Measurements from ENCODE around the gene EDN1. TPM values are rescaled to one million over a fixed set of nuclear protein-coding genes. Genes with fewer than 3 reads are reported as not detected.

EDN1 gene
- total and polyA plus RNA-seq, 12 donors, result 0.36 to 7.8 (median 3.4) TPM

DNA sequence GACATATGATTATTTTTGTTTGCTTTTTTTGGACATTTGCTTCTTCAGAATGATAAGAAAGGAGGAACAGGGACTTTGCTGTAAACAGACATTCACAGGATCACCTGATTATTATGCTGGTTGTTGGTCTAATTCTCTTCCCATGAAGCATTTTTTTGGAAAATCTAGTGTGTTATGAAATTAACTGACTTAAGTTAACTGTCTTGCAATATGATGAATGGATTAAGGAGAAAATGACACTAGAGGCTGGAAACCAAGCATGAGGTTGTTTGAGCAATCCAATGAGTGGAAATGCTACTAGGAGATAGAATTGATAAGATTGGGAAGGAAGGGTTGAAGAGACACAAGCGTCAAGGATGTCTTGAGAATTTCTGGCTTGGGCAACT lies 13.2 kb upstream of the EDN1 start:
- H3K9me3 ChIP-seq, result peaks cover 0 to 7% (median 0%) of the 10 kb centered on the region in 11 donors
- H3K4me1 ChIP-seq, result peaks cover 0 to 8% (median 0%) of the 10 kb centered on the region in 9 donors
- TF ChIP-seq, protein P1, sequence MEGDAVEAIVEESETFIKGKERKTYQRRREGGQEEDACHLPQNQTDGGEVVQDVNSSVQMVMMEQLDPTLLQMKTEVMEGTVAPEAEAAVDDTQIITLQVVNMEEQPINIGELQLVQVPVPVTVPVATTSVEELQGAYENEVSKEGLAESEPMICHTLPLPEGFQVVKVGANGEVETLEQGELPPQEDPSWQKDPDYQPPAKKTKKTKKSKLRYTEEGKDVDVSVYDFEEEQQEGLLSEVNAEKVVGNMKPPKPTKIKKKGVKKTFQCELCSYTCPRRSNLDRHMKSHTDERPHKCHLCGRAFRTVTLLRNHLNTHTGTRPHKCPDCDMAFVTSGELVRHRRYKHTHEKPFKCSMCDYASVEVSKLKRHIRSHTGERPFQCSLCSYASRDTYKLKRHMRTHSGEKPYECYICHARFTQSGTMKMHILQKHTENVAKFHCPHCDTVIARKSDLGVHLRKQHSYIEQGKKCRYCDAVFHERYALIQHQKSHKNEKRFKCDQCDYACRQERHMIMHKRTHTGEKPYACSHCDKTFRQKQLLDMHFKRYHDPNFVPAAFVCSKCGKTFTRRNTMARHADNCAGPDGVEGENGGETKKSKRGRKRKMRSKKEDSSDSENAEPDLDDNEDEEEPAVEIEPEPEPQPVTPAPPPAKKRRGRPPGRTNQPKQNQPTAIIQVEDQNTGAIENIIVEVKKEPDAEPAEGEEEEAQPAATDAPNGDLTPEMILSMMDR (IDR thresholded peaks at IDR 0.05), result no peak
- DNase-seq (no peak), ATAC-seq (no peak)
- H3K36me3 ChIP-seq, result no peaks in the 10 kb centered on the region
- H3K27ac ChIP-seq, result no peak overlapping the region
- WGBS, 2 donors, result 84 to 100% methylated on average over 1 of the region's 1 CpG
- intact Hi-C loops (cut with DNase I), result no loop called here
- peaks cover 0 to 2% (median 0%) of the 10 kb centered on the region in 7 donors for H3K27me3 ChIP-seq
- no peak overlapping the region for H3K4me3 ChIP-seq

DNA sequence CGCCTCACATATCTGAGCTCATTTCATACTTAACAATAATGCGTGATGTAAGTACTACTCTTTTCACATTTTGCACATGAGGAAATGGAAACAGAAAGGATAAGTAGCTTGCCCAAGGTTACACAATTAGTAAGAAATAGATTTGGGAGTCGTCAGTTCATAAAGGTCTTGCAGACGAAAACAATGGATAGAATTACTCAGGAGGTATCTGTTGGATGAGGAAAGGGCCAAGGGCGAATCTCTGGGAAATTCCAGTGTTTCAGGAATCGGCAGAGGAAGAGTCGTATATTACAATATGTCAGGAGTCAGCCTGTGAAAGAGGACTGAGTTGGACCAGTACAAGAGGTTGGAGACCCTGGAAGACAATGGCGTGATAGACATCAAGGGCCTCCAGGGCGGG lies 12.8 kb upstream of the EDN1 start:
- DNase-seq (no peak), ATAC-seq (no peak)
- peaks cover 0 to 8% (median 0%) of the 10 kb centered on the region in 9 donors for H3K4me1 ChIP-seq
- TF ChIP-seq, protein P1 (IDR thresholded peaks at IDR 0.05), result no peak
- WGBS, 2 donors, result 89 to 91% methylated on average over 9 of the region's 9 CpGs
- H3K36me3 ChIP-seq, result no peaks in the 10 kb centered on the region
- H3K27ac ChIP-seq, result no peak overlapping the region
- H3K4me3 ChIP-seq, result no peak overlapping the region
- peaks cover 0 to 2% (median 0%) of the 10 kb centered on the region in 7 donors for H3K27me3 ChIP-seq
- intact Hi-C loops (cut with DNase I), result no loop called here
- H3K9me3 ChIP-seq, result peaks cover 0 to 3% (median 0%) of the 10 kb centered on the region in 11 donors

DNA sequence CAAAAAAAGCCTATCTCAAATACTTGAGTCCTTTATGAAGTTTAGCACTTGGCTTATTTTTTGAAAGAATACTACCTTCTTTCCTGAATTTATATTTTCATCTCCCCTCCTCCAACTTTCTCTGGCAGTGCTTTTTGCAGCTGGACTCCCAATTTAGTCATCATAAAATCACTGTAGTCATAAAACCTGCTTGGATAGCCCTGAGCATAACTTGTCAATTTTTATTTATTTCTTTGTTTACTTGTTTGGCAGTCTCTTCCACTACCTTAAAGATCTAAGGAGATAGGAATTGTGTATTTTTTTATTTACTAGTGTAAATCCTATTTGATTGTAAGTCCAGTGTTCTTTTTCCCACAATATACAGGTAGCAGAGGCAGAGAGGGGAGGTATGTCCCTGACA lies 11.2 kb upstream of the EDN1 start:
- TF ChIP-seq, protein P1 (IDR thresholded peaks at IDR 0.05), result no peak
- H3K4me1 ChIP-seq, result peaks cover 0 to 8% (median 0%) of the 10 kb centered on the region in 9 donors
- intact Hi-C loops (cut with DNase I), result no loop called here
- H3K27ac ChIP-seq, result no peak overlapping the region
- H3K4me3 ChIP-seq, result no peak overlapping the region
- peaks cover 0 to 2% (median 0%) of the 10 kb centered on the region in 7 donors for H3K27me3 ChIP-seq
- no peak for DNase-seq
- no peaks in the 10 kb centered on the region for H3K9me3 ChIP-seq
- no peak for ATAC-seq
- no peaks in the 10 kb centered on the region for H3K36me3 ChIP-seq

DNA sequence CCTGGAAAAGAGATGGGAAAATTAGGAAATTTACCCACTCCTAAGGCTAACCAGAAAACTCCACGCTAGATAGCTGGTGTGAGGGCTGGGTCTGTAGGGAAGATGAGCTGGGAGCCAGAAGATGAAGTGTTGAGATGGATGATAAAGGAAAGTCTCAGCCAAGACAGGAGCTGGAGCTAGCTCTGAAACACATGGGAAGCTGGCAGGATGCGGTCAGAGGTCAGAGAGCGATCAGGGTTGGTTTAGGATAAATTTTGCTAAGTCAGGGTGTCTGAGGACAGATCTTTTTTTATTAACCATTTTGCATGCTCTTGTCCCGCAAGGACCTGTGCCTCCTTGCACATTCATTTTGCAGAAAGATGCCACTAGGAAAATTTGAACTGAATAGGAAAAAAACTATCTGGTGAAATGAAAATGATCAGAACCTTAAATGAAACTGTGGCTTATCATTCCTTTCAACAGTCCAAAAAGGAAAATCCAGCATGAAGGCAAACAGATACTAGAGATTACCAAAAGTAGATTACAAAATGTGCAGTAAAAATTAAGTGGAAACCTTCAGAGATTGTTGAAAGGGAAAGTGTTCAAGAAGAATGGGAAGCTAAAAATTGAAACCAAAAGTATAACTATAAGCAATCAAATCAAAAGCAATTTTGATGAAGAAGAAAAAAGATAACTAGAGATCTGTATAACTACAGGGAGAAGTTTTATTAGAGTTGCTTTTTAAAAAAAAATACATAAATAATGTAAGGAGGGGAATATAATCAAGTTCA lies 10.7 kb upstream of the EDN1 start:
- intact Hi-C loops (cut with DNase I), result loop anchor here in 1 of 10 donors (10.0 kb wide), 1 partner anchor 625 kb away; no protein-coding TSS in a partner anchor
- WGBS, 2 donors, result 66 to 71% methylated on average over 4 of the region's 4 CpGs
- TF ChIP-seq, protein P1 (IDR thresholded peaks at IDR 0.05), result no peak
- DNase-seq (no peak), ATAC-seq (no peak)
- Histone ChIP-seq H3K27ac (no peak overlapping the region), H3K4me1 (peaks cover 0 to 8% (median 0%) of the 10 kb centered on the region in 9 donors), H3K36me3 (no peaks in the 10 kb centered on the region), H3K9me3 (no peaks in the 10 kb centered on the region), H3K27me3 (peaks cover 0 to 2% (median 0%) of the 10 kb centered on the region in 7 donors), H3K4me3 (no peak overlapping the region)
